HUES6 (cell line): ENCODE measurements around the gene IFIH1.

Experiments used
- H3K27ac ChIP-seq: 2 replicates; pipeline ENCODE4 v1.7.0; 2013; ENCODE audit warnings: low read depth, mild to moderate bottlenecking, low read length, inconsistent platforms
- H3K27me3 ChIP-seq: 2 replicates; pipeline ENCODE4 v1.6.1; 2013; ENCODE audit warnings: low read length; ENCODE audit not compliant: control insufficient read depth, insufficient read depth
- H3K36me3 ChIP-seq: 2 replicates; pipeline ENCODE4 v1.6.1; 2013; ENCODE audit warnings: low read length; ENCODE audit not compliant: control insufficient read depth, insufficient read depth
- H3K4me1 ChIP-seq: 2 replicates; pipeline ENCODE4 v1.6.1; 2013; ENCODE audit warnings: low read length; ENCODE audit not compliant: control insufficient read depth, insufficient read depth
- H3K4me3 ChIP-seq: 2 replicates; pipeline ENCODE4 v1.5.1; 2013; ENCODE audit warnings: low read depth, low read length
- H3K9ac ChIP-seq: one replicate; pipeline ENCODE4 v1.6.1; 2013; ENCODE audit warnings: mild to moderate bottlenecking, low read length
- H3K9me3 ChIP-seq: 2 replicates; pipeline ENCODE4 v1.6.1; 2013; ENCODE audit warnings: low read depth, low read length; ENCODE audit not compliant: control insufficient read depth, insufficient read depth

Gene IFIH1

GRCh38 chr2:162234620-162235462 is 83.6 kb downstream of the IFIH1 start:
- H3K4me3 ChIP-seq: no peak overlapping the region
- H3K4me1 ChIP-seq: no peaks in the 10 kb centered on the region
- no peak overlapping the region for H3K27ac ChIP-seq
- H3K9me3 ChIP-seq: 0 out of 2 replicates have a peak, but pooled peaks cover 2% of the 10 kb centered on the region
- H3K9ac ChIP-seq: no peak overlapping the region
- no peaks in the 10 kb centered on the region for H3K27me3 ChIP-seq
- no peaks in the 10 kb centered on the region for H3K36me3 ChIP-seq

DNA sequence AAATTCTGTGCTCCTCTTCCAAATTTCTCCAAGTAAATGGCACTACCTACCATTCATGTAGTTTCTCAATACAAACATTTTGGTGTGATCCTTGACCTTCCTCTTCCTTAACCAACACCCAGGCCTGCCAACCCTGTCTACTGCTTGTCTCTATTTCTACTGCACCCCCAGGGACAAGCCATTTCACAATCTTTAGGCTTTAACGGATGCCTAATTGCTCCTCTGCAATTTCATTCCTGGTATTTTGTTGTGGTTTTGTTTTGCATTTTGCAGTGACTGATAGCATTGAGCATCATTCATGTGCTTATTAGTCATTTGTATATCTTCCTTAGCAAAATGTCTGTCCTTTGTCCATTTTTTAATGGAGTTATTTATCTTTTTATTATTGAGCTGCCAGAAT is 85.3 kb downstream of the IFIH1 start:
- no peaks in the 10 kb centered on the region for H3K4me1 ChIP-seq
- H3K9me3 ChIP-seq: 0 out of 2 replicates have a peak, but pooled peaks cover 2% of the 10 kb centered on the region
- no peaks in the 10 kb centered on the region for H3K27me3 ChIP-seq
- H3K36me3 ChIP-seq: no peaks in the 10 kb centered on the region
- no peak overlapping the region for H3K9ac ChIP-seq
- H3K27ac ChIP-seq: no peak overlapping the region
- no peak overlapping the region for H3K4me3 ChIP-seq

GRCh38 chr2:162232671-162233070 is 85.8 kb downstream of the IFIH1 start:
- Histone ChIP-seq H3K9ac (no peak overlapping the region), H3K9me3 (0 out of 2 replicates have a peak, but pooled peaks cover 2% of the 10 kb centered on the region), H3K36me3 (no peaks in the 10 kb centered on the region), H3K27me3 (no peaks in the 10 kb centered on the region), H3K4me1 (no peaks in the 10 kb centered on the region), H3K4me3 (no peak overlapping the region), H3K27ac (no peak overlapping the region)

DNA sequence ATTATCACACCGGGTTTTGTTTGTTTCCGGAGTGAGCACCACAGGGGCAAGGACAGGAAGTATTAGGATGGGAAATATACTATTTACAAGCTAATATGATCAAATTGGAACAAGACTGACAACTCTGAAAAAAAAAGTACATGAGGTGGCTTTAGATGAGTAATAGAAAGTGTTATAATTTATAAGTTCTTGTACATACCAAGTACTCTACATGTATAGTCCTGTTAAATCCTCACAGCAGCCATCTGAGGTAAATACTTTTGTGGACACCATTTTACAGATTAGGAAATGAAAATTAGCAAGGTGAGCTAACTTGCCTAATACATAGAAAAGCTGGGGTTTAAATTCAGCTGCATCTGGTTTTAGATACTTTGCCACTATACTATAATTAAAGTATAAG is 86.5 kb downstream of the IFIH1 start:
- Histone ChIP-seq H3K27me3 (no peaks in the 10 kb centered on the region), H3K4me1 (no peaks in the 10 kb centered on the region), H3K4me3 (no peak overlapping the region), H3K27ac (no peak overlapping the region), H3K9me3 (0 out of 2 replicates have a peak, but pooled peaks cover 2% of the 10 kb centered on the region), H3K36me3 (no peaks in the 10 kb centered on the region), H3K9ac (no peak overlapping the region)

GRCh38 chr2:162230761-162231160 is 87.7 kb downstream of the IFIH1 start:
- H3K9ac ChIP-seq: no peak overlapping the region
- H3K4me1 ChIP-seq: no peaks in the 10 kb centered on the region
- no peak overlapping the region for H3K27ac ChIP-seq
- H3K9me3 ChIP-seq: 0 out of 2 replicates have a peak, but pooled peaks cover 2% of the 10 kb centered on the region
- H3K4me3 ChIP-seq: no peak overlapping the region
- no peaks in the 10 kb centered on the region for H3K36me3 ChIP-seq
- H3K27me3 ChIP-seq: no peaks in the 10 kb centered on the region

- Histone ChIP-seq H3K9me3 (no peaks in the 10 kb centered on the region), H3K4me1 (peaks cover 2% of the 10 kb centered on the region; the same call in 1 of the 2 replicates), H3K9ac (no peak overlapping the region), H3K4me3 (no peak overlapping the region), H3K27me3 (no peaks in the 10 kb centered on the region), H3K27ac (no peak overlapping the region), H3K36me3 (no peaks in the 10 kb centered on the region)
These were observed 91.6 kb downstream of the IFIH1 start for GRCh38 chr2:162226836-162227235.

DNA sequence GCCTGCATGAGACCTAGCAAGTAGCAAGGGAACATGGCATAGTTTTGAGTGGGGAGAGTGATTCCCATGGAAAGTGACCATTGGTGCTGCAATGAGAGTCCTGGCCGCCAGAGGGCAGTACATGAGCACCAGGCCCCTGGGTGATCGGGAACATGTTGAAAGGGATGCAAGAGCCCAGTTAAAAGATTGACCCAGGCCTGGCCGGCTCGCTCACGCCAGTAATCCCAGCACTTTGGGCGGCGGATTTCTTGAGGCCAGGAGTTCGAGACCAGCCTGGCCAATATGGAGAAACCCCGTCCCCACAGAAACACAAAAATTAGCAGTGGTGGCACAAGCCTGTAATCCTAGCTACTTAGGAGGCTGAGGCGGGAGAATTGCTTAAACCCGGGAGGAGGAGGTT is 97.4 kb downstream of the IFIH1 start:
- Histone ChIP-seq H3K9ac (no peak overlapping the region), H3K27ac (no peak overlapping the region), H3K4me3 (no peak overlapping the region), H3K9me3 (no peaks in the 10 kb centered on the region), H3K36me3 (no peaks in the 10 kb centered on the region), H3K4me1 (peaks cover 2% of the 10 kb centered on the region; the same call in 1 of the 2 replicates), H3K27me3 (no peaks in the 10 kb centered on the region)

DNA sequence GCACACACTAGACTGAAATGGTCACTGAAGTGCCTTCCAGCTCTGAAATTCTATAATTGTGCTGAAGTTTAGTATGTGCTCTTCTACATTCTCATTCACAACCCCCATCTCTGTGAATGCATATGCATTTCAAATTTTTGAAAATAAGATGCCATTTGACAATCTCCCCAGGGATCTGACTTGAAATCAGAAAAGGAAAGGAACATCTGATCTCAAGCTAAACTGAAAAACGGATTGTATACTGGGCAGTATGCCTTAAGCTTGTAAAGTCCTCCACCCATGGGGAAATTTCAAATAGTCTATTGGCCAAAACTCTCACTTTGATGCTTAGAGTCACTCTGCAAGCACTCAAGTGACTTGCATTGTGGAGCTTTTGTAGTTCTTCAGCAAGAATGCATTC is 98.1 kb downstream of the IFIH1 start:
- H3K36me3 ChIP-seq: no peaks in the 10 kb centered on the region

DNA sequence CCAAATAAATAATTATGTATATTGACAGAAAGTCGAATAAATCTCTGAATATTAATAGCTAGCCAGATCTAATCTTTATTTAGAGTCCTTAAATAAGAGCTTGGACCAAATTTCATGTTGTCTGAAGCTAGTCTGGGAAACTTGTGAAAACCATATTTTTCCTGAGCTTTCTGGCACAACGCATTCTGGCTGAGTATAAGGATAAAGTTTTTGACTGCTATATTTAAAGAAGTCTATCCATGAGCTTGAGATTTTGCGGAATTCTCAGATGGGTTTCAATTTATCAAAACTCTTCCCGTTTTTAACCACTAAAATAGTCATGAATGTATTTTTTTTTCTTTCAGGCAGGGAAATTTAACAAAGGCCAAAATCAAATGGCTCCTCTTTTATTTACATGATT is 99.1 kb downstream of the IFIH1 start:
- no peak overlapping the region for H3K4me3 ChIP-seq
- H3K27me3 ChIP-seq: no peaks in the 10 kb centered on the region
- H3K4me1 ChIP-seq: no peaks in the 10 kb centered on the region
- H3K36me3 ChIP-seq: no peaks in the 10 kb centered on the region
- H3K27ac ChIP-seq: no peak overlapping the region
- no peaks in the 10 kb centered on the region for H3K9me3 ChIP-seq
- H3K9ac ChIP-seq: no peak overlapping the region

More for the DNA sequence above, 98.1 kb downstream of the IFIH1 start:
- no peak overlapping the region for H3K27ac ChIP-seq
- H3K9ac ChIP-seq: no peak overlapping the region
- no peaks in the 10 kb centered on the region for H3K9me3 ChIP-seq
- H3K4me1 ChIP-seq: peaks cover 2% of the 10 kb centered on the region; the same call in 1 of the 2 replicates
- no peaks in the 10 kb centered on the region for H3K27me3 ChIP-seq
- no peak overlapping the region for H3K4me3 ChIP-seq

DNA sequence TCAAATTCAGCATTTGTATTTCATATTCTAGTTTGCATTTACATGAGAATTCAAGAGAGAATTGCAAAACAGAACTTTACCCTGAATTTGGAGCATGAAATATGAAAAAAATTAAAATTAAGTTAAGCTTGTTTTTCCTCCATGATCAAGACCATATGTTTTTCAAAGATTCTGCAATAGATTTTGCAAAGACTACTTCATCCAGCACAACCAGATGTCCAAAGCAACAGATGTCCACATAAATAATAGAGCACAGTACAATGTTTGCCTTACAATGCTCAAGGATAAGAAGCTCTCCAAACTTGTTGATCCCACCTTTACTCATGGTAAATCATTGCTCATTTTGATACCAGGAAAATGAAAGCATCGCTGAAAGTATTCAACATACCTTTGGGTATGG is 100.9 kb downstream of the IFIH1 start:
- H3K27me3 ChIP-seq: no peaks in the 10 kb centered on the region
- no peaks in the 10 kb centered on the region for H3K36me3 ChIP-seq
- no peaks in the 10 kb centered on the region for H3K4me1 ChIP-seq
- H3K4me3 ChIP-seq: no peak overlapping the region
- no peaks in the 10 kb centered on the region for H3K9me3 ChIP-seq
- H3K9ac ChIP-seq: no peak overlapping the region
- no peak overlapping the region for H3K27ac ChIP-seq
